Measurements from ENCODE around the gene FAXDC2. TPM values are rescaled to one million over a fixed set of nuclear protein-coding genes. Genes with fewer than 3 reads are reported as not detected.

The FAXDC2 gene
- total RNA-seq, 2 donors from 2014 or later = 8.0 to 10.9 TPM

DNA sequence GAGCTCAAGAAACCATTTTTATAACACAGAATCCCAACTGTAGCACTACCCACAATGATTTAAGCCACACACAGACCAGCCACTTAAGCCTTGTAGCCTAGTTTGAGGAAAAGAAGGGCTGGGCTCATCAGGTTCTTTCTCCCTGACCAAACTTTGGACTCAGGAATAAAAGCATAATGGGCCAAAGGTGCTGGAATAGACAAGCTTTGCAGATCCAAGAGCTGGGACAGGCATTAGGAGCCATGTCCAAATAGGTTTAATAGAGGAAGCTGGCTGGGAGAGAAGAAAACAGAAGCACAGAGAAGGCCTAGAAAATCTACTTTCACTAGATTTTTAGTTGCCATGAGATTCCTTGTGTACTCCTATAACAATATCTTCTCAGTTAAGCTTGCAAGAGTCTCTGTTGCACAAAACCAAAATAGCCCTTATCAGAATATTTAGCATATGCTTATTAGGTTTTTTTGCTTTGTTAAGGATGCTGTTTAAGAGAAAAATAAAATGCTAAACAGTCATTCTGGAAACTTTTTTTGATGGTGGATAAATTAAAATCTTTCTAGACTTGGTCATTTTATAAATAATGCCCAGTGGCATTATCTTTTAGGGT lies 46.3 kb upstream of the FAXDC2 start:
- no peaks in the 10 kb centered on the region for H3K4me1 ChIP-seq
- ATAC-seq (no peak), DNase-seq (no peak)
- H3K9me3 ChIP-seq = no peaks in the 10 kb centered on the region
- peaks cover 11 to 24% of the 10 kb centered on the region in 2 donors for H3K36me3 ChIP-seq (replicated peaks in 1 of 2; ENCODE audit: insufficient read depth in 1 of 2, low read depth in 2 of 2)
- no peak for TF ChIP-seq CTCF (IDR thresholded peaks at IDR 0.05)
- TF ChIP-seq POLR2A (IDR thresholded peaks at IDR 0.05) = no peak
- intact Hi-C loops (cut with DNase I) = no loop called here
- H3K27ac ChIP-seq = no peak overlapping the region
- H3K4me3 ChIP-seq = no peak overlapping the region
- no peaks in the 10 kb centered on the region for H3K27me3 ChIP-seq

DNA sequence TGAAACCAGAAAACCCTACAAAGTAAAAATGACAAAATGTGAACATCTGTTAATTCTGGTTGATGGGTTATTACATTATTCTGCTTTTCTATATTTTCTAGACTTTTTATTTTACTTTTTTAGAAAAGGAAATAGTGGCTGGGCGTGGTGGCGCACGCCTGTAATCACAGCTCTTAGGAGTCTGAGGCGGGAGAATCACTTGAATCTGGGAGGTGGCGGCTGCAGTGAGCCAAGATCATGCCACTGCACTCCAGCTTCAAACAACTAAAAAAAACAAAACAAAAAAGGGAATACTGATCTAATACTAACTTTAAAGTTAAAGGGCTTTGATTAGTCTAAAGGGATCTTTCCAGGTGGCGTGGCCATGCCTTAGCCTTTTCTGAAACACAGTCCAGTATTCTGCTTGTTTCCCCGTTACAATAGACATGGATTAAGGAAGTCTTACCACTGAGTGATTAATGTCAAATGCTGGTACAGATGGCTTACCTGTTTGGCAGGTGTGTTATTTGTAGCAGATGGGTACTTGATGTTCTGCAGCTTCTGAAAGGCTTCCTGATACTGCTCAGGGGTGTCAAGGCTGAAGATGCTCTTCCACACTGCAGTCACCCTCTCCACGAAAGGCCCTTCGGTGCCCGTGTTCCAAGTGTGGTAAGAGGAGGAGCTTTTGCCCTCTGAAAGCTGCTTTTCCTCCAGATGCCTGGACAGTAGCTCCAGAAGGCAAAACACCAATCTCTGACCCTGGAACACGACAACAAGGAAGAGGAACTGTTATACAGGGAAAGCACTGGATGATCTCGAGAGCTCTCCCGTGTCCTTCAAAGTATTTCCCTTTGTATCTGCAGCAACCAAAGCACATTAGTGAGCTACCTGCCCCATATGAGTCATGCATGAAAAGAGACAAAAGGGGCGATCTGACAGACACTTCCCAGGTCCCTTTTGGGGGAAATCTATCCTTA lies 45.5 kb upstream of the FAXDC2 start:
- peaks cover 11 to 28% of the 10 kb centered on the region in 2 donors for H3K36me3 ChIP-seq (replicated peaks in 1 of 2; ENCODE audit: insufficient read depth in 1 of 2, low read depth in 2 of 2)
- no peak for DNase-seq
- no peak overlapping the region for H3K27ac ChIP-seq

DNA sequence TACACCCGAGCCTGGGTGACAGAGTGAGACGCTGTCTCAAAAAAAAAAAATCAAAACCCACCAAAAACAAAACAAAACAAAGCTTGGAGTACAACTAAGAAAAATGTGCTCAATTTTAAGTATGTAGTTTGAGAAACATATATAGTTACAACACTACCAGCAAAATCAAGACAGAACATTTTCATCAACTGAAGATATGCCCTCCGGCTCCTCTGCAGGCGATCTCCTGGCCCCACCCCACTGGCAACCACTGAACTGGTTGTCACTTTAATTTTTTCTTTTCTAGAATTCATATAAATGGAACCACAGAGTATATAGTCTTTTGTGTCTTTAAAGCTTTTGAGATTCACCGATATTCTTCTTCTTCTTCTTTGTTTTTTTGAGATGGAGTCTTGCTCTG lies 43.0 kb upstream of the FAXDC2 start:
- no peak overlapping the region for H3K4me3 ChIP-seq
- intact Hi-C loops (cut with DNase I) = no loop called here
- no peak for TF ChIP-seq POLR2A (IDR thresholded peaks at IDR 0.05)
- TF ChIP-seq CTCF (IDR thresholded peaks at IDR 0.05) = no peak
- no peak for DNase-seq
- H3K27me3 ChIP-seq = no peaks in the 10 kb centered on the region
- no peak overlapping the region for H3K27ac ChIP-seq
- no peaks in the 10 kb centered on the region for H3K4me1 ChIP-seq
- WGBS, 2 donors = 79 to 93% methylated on average over 5 of the region's 5 CpGs
- no peaks in the 10 kb centered on the region for H3K9me3 ChIP-seq
- no peak for ATAC-seq
- peaks cover 12 to 30% of the 10 kb centered on the region in 2 donors for H3K36me3 ChIP-seq (replicated peaks in 1 of 2; ENCODE audit: insufficient read depth in 1 of 2, low read depth in 2 of 2)

More for the DNA sequence above, 45.5 kb upstream of the FAXDC2 start:
- H3K4me1 ChIP-seq = no peaks in the 10 kb centered on the region
- WGBS, 2 donors = 84 to 89% methylated on average over 14 of the region's 14 CpGs
- no peaks in the 10 kb centered on the region for H3K27me3 ChIP-seq
- intact Hi-C loops (cut with DNase I) = no loop called here
- ATAC-seq = no peak
- no peak for TF ChIP-seq POLR2A (IDR thresholded peaks at IDR 0.05)
- no peak for TF ChIP-seq CTCF (IDR thresholded peaks at IDR 0.05)
- H3K9me3 ChIP-seq = no peaks in the 10 kb centered on the region
- H3K4me3 ChIP-seq = no peak overlapping the region

GRCh38 chr5:154892369-154892771 lies 42.0 kb upstream of the FAXDC2 start:
- 77 to 82% methylated on average over 13 of the region's 13 CpGs for WGBS, 2 donors
- H3K4me3 ChIP-seq = no peak overlapping the region
- no peak for DNase-seq
- H3K27me3 ChIP-seq = no peaks in the 10 kb centered on the region
- intact Hi-C loops (cut with DNase I) = no loop called here
- no peak for ATAC-seq
- H3K27ac ChIP-seq = no peak overlapping the region
- TF ChIP-seq POLR2A (IDR thresholded peaks at IDR 0.05) (no peak), CTCF (IDR thresholded peaks at IDR 0.05) (no peak)
- H3K36me3 ChIP-seq (replicated peaks in 1 of 2; ENCODE audit: insufficient read depth in 1 of 2, low read depth in 2 of 2) = peaks cover 11 to 33% of the 10 kb centered on the region in 2 donors
- no peaks in the 10 kb centered on the region for H3K4me1 ChIP-seq
- no peaks in the 10 kb centered on the region for H3K9me3 ChIP-seq

Measured in body of pancreas (tissue), 4 donors.